ENCODE data around the gene G3BP1. TPM values are rescaled to one million over a fixed set of nuclear protein-coding genes. Genes with fewer than 3 reads are reported as not detected.

The G3BP1 gene
- total RNA-seq, 4 donors from 2014 or later = 65.7 to 117 (median 91.0) TPM

GRCh38 chr5:151737431-151737830 lies 34.3 kb upstream of the G3BP1 start:
- TF ChIP-seq CTCF (IDR thresholded peaks at IDR 0.05; ENCODE audit: low read depth) = no peak

GRCh38 chr5:151738125-151738848 lies 33.5 kb upstream of the G3BP1 start:
- TF ChIP-seq CTCF (IDR thresholded peaks at IDR 0.05; ENCODE audit: low read depth) = no peak

DNA sequence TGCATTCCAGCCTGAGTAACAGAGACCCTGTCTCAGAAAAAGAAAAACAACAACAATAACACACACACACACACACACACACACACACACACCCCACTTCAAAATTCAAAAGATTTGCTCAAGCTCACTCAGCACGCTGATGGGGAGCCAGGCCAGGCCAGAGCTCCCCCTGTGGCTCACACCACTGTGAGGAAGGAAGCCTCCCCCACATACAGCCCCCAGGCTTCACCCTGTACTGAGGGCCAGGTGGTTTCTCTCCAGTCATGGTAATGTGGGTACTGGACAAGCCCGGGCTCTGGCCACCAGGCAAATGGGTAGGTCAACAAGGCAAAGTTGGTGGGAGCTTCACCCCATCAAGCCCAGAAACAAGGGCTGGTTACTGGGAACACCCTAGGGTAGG lies 32.4 kb upstream of the G3BP1 start:
- no peak for TF ChIP-seq CTCF (IDR thresholded peaks at IDR 0.05; ENCODE audit: low read depth)

GRCh38 chr5:151739939-151740335 lies 31.8 kb upstream of the G3BP1 start:
- TF ChIP-seq CTCF (IDR thresholded peaks at IDR 0.05; ENCODE audit: low read depth) = no peak

DNA sequence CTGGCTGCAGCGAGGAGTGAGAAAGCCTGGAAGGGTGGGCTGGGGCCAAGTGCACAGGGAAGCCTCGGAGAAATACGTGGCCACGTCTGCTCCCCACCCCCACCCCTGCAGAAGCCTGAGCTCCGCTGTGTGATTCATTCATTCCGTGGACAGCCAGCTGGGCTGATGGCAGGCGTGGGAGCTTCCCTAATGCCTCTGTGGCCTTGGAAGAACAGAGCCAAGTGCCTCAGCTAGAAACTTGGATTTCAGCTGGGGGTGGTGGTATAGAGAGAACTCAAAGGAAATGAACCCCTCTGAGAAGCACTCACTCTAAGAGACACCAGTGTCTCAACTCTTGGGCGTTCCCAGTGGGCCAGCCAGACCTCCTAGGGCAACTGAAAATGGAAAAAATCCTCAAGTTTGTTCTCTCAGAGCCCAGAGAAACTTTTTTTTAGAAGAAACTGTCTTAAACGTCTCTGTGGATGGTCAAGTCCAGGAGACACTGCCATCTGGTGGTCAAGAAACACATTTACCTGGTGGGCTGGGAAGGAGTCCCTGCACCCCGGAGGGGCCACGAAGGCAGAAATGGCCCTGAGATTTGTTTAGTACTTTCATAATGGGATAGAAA lies 31.3 kb upstream of the G3BP1 start:
- TF ChIP-seq CTCF (IDR thresholded peaks at IDR 0.05; ENCODE audit: low read depth) = no peak

GRCh38 chr5:151740958-151741373 lies 30.8 kb upstream of the G3BP1 start:
- TF ChIP-seq CTCF (IDR thresholded peaks at IDR 0.05; ENCODE audit: low read depth) = no peak

GRCh38 chr5:151741678-151742423 lies 29.9 kb upstream of the G3BP1 start:
- TF ChIP-seq CTCF (IDR thresholded peaks at IDR 0.05; ENCODE audit: low read depth) = no peak

All from subcutaneous adipose tissue (tissue), 4 donors.